Osteoblast (primary cell): ENCODE data around the gene LRRK1. TPM values are rescaled to one million over a fixed set of nuclear protein-coding genes. Genes with fewer than 3 reads are reported as not detected.

ENCODE experiments used
- DNase-seq: peaks from one replicate; pipeline ENCODE4 v3.0.0; 2011; ENCODE audit warnings: low spot score, mixed read lengths; ENCODE audit not compliant: insufficient read length; ENCODE audit errors: missing footprints
- H2AFZ ChIP-seq: 2 replicates; pipeline ENCODE4 v1.6.0; 2011; ENCODE audit warnings: mild to moderate bottlenecking, low read length
- H3K27ac ChIP-seq: 2 replicates; pipeline ENCODE4 v1.5.1; 2011; ENCODE audit warnings: mild to moderate bottlenecking, low read depth, low read length, moderate library complexity
- H3K27me3 ChIP-seq: 2 replicates; pipeline ENCODE4 v1.6.0; 2012; ENCODE audit warnings: mild to moderate bottlenecking, control low read depth, inconsistent platforms, low read length, moderate library complexity; ENCODE audit not compliant: insufficient read depth
- H3K36me3 ChIP-seq: 2 replicates; pipeline ENCODE4 v1.5.1; 2011; ENCODE audit warnings: mild to moderate bottlenecking, low read length, control low read depth, moderate library complexity; ENCODE audit not compliant: insufficient read depth
- H3K4me1 ChIP-seq: 2 replicates; pipeline ENCODE4 v1.5.1; 2011; ENCODE audit warnings: mild to moderate bottlenecking, low read length, control low read depth, moderate library complexity; ENCODE audit not compliant: insufficient read depth
- H3K4me2 ChIP-seq: 2 replicates; pipeline ENCODE4 v1.6.0; 2011; ENCODE audit warnings: mild to moderate bottlenecking, low read length; ENCODE audit not compliant: insufficient read depth
- H3K4me3 ChIP-seq: fragments of 200-600 bp; sonication (generic); 3 replicates; pipeline ENCODE4 v1.5.1; 2012; ENCODE audit warnings: mild to moderate bottlenecking, low read length, inconsistent platforms; ENCODE audit not compliant: insufficient read depth
- H3K79me2 ChIP-seq: 2 replicates; pipeline ENCODE4 v1.6.0; 2012; ENCODE audit warnings: mild to moderate bottlenecking, low read length, control low read depth, inconsistent platforms; ENCODE audit not compliant: insufficient read depth
- H3K9me3 ChIP-seq: 2 replicates; pipeline ENCODE4 v1.5.1; 2011; ENCODE audit warnings: low read depth, low read length, control low read depth
- H4K20me1 ChIP-seq: 2 replicates; pipeline ENCODE4 v1.6.0; 2012; ENCODE audit warnings: mild to moderate bottlenecking, low read length, control low read depth; ENCODE audit not compliant: insufficient read depth
- total RNA-seq: library from RNA; depleted of rRNA; stranded (reverse); fragments of >200 nt; gene quantifications from 2 replicates; pipeline ENCODE4 v1.2.3, GENCODE V29; 2012
- TF ChIP-seq, protein P1 (sequence below): IDR thresholded peaks from 2 replicates; pipeline ENCODE4 v1.5.1; 2011; ENCODE audit warnings: mild to moderate bottlenecking, low read depth, low read length, moderate library complexity; ENCODE audit errors: extremely low read depth

Gene LRRK1
- total RNA-seq, 1 donor = 15.2 TPM

- Histone ChIP-seq H3K9me3 (no peaks in the 10 kb centered on the region), H3K4me3 (no peak overlapping the region), H3K36me3 (peaks cover 48% of the 10 kb centered on the region), H3K27ac (no peak overlapping the region), H3K79me2 (no peaks in the 10 kb centered on the region), H4K20me1 (no peaks in the 10 kb centered on the region), H2AFZ (no peak overlapping the region), H3K4me2 (no peak overlapping the region), H3K4me1 (no peaks in the 10 kb centered on the region), H3K27me3 (no peaks in the 10 kb centered on the region)
- TF ChIP-seq, protein P1, sequence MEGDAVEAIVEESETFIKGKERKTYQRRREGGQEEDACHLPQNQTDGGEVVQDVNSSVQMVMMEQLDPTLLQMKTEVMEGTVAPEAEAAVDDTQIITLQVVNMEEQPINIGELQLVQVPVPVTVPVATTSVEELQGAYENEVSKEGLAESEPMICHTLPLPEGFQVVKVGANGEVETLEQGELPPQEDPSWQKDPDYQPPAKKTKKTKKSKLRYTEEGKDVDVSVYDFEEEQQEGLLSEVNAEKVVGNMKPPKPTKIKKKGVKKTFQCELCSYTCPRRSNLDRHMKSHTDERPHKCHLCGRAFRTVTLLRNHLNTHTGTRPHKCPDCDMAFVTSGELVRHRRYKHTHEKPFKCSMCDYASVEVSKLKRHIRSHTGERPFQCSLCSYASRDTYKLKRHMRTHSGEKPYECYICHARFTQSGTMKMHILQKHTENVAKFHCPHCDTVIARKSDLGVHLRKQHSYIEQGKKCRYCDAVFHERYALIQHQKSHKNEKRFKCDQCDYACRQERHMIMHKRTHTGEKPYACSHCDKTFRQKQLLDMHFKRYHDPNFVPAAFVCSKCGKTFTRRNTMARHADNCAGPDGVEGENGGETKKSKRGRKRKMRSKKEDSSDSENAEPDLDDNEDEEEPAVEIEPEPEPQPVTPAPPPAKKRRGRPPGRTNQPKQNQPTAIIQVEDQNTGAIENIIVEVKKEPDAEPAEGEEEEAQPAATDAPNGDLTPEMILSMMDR = no peak
- DNase-seq = peak; percentile 53
Observed at GRCh38 chr15:101028321-101028720, 109.2 kb downstream of the LRRK1 start.

- no peak overlapping the region for H3K27ac ChIP-seq
- H2AFZ ChIP-seq = no peak overlapping the region
- H3K4me2 ChIP-seq = no peak overlapping the region
- H4K20me1 ChIP-seq = peaks cover 2% of the 10 kb centered on the region
- H3K36me3 ChIP-seq = peaks cover 50% of the 10 kb centered on the region
- peak; percentile 37 for DNase-seq
- no peaks in the 10 kb centered on the region for H3K4me1 ChIP-seq
- no peaks in the 10 kb centered on the region for H3K9me3 ChIP-seq
- no peak overlapping the region for H3K4me3 ChIP-seq
- H3K79me2 ChIP-seq = no peaks in the 10 kb centered on the region
- no peaks in the 10 kb centered on the region for H3K27me3 ChIP-seq
- TF ChIP-seq, protein P1 = no peak
Observed at GRCh38 chr15:101028772-101029438, 109.7 kb downstream of the LRRK1 start.

GRCh38 chr15:101029971-101030661 is 111.0 kb downstream of the LRRK1 start:
- no peak overlapping the region for H3K4me2 ChIP-seq
- TF ChIP-seq, protein P1 = no peak
- H3K27me3 ChIP-seq = no peaks in the 10 kb centered on the region
- no peaks in the 10 kb centered on the region for H3K4me1 ChIP-seq
- H3K79me2 ChIP-seq = no peaks in the 10 kb centered on the region
- peaks cover 49% of the 10 kb centered on the region for H3K36me3 ChIP-seq
- no peak overlapping the region for H3K4me3 ChIP-seq
- peaks cover 2% of the 10 kb centered on the region for H4K20me1 ChIP-seq
- no peak overlapping the region for H3K27ac ChIP-seq
- peak; percentile 11 for DNase-seq
- no peak overlapping the region for H2AFZ ChIP-seq
- H3K9me3 ChIP-seq = no peaks in the 10 kb centered on the region

DNA sequence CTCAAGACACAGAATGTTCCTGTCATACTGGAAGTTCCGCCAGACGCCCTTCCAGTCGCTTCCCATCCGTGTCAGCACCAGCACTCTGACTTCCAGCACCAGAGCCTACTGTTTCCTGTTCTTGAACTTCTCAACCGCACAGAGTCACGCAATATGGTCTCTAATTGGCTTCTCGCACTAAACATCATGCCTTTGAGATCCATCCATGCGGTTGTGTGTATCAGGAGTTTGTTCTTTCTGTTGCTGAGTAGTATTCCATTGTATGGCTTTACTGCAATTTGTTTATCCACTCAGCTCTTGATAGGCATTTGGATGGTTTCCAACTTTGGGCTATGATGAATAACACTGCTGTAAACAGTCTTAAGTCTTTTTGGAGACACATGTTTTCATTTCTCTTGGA is 112.1 kb downstream of the LRRK1 start:
- TF ChIP-seq, protein P1 = no peak
- H3K4me2 ChIP-seq = no peak overlapping the region
- no peaks in the 10 kb centered on the region for H3K4me1 ChIP-seq
- H3K79me2 ChIP-seq = no peaks in the 10 kb centered on the region
- H3K27ac ChIP-seq = no peak overlapping the region
- DNase-seq = peak; percentile 19
- H3K9me3 ChIP-seq = no peaks in the 10 kb centered on the region
- H2AFZ ChIP-seq = no peak overlapping the region
- peaks cover 2% of the 10 kb centered on the region for H4K20me1 ChIP-seq
- H3K27me3 ChIP-seq = no peaks in the 10 kb centered on the region
- H3K4me3 ChIP-seq = no peak overlapping the region
- peaks cover 40% of the 10 kb centered on the region for H3K36me3 ChIP-seq
